GM18498 (cell line): ENCODE results near the gene RANBP17.
"Not testable (repeated sequence)": the region's sequence is repeated elsewhere in the genome, so short reads cannot be mapped to it uniquely, and the experiment has no call there.

Source experiments
- ATAC-seq: cut with Tn5 transposase; IDR thresholded peaks from one replicate; pipeline ENCODE4 v1.9.1; 2021; ENCODE audit warnings: mild to moderate bottlenecking, moderate library complexity; ENCODE audit not compliant: unreplicated experiment

Gene RANBP17

DNA sequence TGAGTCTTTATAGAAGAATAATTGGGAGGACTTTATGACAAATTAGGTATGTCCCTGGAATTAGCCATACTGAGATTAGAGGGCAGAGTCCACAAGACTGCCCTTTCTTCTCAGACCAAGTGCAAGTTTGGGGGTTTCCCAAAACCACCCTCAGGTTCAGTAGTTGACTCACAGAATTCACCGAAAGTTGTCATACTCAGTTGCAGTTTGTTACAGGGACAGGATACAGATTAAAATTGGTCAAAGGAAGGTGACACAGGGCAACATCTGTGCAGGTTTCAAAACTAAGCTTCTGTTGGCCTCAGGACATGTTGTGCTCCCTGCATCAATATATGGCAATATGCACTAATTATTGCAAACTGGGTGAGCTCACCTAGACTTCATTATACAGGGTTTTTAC lies 3.8 kb downstream of the RANBP17 start:
- ATAC-seq = peak; percentile 50

DNA sequence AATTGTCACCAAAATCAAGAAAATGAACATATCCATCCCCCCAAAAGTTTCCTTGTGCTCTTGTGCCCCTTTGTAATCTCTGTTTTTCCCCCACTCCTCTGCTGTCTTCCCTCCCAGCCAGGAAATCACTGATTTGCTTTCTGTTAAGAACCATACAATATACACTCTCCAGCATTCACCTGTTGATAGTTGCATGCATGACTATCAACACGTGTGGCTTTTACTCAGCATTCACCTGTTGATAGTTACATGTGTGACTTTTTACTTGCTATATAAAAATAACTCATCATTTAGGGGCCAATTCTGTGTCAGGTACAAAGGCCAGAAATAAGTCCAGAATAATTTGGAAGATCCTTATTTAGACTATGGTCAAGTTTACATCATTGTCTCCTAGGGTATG lies 6.0 kb downstream of the RANBP17 start:
- no peak for ATAC-seq

DNA sequence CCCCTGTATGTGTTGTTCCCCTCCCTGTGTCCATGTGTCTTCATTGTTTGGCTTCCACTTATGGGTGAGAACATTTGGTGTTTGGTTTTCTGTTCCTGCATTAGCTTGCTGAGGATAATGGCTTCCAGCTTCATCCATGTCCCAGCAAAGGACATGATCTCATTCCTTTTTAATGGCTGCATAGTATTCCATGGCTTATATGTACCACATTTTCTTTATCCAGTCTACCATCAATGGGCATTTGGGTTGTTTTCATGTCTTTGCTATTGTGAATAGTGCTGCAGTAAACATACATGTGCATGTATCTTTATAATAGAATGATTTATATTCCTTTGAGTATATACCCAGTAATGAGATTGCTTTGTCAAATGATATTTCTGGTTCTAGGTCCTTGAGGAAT lies 8.6 kb downstream of the RANBP17 start:
- not testable (repeated sequence) for ATAC-seq

DNA sequence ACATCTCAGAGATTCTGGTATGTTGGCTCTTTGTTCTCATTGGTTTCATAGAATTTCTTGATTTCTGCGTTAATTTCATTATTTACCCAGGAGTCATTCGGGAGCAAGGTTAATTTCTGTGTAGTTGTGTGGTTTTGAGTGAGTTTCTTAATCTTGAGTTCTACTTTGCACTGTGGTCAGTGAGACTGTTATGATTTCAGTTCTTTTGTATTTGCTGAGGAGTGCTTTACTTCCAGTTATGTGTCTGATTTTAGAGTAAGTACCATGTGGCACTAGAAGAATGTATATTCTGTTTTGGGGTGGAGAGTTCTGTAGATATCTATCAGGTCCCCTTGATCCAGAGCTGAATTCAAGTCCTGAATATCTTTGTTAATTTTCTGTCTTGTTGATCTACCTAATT lies 12.2 kb downstream of the RANBP17 start:
- no peak for ATAC-seq

DNA sequence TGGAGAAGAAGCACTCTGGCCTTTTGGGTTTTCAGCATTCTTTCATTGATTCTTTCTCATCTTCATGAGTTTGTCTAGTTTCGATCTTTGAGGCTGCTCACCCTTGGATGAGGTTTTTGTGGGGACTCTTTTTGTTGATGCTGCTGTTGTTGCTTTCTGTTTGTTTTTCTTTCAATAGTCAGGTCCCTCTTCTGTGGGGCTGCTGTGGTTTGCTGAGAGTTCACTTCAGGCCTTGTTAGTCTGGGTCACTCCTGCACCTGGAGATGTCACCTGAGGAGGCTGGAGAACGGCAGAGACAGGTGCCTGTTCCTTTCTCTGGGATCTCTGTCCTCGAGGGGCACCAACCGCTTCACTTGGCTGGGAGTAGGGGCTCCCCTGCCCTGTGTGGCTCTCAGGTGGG lies 14.0 kb downstream of the RANBP17 start:
- ATAC-seq = no peak

DNA sequence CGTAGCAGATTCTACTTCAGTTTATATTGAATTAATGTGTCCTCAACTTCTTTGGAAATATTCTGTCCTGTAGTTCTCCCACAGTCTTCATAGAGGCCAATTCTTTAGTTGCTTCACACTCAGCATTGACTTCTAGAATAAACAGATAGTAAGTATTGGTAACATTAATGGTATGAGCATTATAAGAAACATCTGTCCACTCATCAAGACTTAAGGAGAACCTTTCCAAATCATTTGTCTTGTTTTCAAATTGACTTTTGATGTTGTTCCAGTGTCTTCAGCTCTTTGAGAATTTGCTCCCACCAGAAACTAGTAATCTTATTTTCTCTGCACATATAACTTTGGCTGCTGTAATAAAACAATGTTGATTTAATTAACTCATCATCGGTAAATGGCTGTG lies 18.3 kb downstream of the RANBP17 start:
- ATAC-seq = no peak

DNA sequence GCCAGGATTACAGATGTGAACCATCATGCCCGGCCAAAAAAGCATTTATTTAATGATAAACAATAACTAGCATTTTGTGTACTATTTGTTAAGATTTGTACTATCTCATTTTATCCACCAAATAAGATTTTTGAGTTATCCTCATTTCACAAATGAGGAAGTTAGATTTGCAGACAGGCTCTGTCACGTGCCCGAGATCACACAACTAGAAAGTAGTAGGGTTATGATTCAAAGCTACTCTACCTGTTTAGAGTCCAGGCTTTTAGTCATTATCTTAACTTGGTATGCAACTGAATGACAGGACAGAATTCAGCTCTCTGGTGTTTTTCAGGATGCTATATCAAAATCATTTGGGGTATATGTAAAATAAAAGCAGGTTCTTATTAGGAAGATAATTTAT lies 20.5 kb downstream of the RANBP17 start:
- ATAC-seq = no peak

DNA sequence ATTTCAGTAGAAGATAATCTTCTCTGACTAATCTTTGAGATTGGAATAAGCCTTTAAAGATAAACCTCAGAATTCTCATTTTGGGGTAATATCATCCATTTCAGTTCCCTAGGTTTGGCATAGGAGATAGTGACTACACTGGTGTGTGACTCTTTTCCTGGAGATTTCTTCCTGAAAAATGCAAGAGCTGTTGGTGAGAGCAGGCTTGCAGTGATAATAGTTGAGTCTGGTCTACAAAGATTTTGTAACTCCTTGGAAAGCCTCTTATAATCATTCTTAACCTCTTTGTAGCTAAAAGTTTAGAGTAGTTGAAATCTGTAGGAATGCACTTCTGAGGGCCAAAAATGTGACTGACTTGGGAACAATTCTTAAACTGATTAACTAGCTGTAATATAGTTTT lies 23.4 kb downstream of the RANBP17 start:
- no peak for ATAC-seq

DNA sequence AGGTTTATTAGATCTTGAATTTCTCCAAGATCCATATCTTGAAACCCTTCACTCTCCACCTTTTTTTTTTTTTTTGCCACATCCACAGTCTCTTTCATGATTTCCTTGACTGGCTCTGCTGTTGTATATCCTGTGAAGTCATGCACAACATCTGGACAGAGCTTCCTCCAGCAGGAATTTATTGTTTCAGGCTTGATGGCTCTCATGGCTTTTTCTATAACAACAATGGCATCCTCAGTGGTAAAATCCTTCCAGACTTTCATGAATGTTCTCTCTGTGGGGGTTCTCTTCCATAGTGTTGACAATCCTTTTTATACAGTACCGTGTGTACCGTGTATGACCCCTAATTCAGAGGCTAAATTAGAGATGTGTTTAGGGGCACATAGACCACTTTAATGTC lies 24.0 kb downstream of the RANBP17 start:
- ATAC-seq = no peak

DNA sequence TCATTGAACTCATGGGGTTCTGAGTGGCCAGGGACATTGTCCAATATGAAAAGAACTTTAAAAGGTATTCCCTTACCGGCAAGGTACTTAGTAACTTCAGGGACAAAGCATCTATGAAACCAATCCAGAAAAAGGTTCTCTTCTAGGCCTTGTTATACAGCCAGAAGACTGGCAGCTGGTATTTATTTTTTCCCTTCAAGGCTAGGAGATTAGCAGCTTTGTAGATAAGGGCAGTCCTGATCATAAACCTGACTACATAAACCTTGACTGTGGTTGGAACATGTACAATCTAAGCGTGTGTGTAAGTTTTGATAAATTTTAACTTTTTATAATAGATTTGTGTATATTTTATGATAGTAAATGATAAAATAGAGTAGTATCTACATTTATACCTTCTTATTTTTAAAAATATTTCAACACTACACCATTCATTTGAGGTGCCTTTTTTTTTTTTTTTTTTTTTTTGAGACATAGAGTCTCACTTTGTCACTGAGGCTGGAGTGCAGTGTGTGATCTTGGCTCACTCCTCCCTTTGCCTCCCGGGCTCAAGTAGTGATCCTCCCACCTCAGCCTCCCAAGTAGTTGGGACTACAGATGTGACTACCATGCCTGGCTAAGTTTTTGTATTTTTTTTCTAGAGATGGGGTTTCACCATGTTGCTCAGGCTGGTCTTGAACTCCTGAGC lies 24.5 kb downstream of the RANBP17 start:
- ATAC-seq = no peak

DNA sequence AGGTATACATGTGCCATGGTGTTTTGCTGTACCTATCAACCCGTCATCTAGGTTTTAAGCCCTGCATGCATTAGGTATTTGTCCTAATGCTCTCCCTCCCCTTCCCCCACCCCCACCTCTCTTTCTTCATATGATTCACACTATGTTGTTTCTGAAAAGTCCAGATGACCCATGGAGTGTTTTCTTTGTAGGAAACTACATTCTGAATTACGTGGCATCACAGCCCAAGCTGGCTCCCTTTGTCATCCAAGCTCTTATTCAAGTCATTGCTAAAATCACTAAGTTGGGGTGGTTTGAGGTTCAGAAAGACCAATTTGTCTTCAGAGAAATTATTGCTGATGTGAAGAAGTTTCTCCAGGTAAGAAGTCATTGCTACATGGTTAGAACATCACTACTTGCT lies 30.4 kb downstream of the RANBP17 start:
- no peak for ATAC-seq

DNA sequence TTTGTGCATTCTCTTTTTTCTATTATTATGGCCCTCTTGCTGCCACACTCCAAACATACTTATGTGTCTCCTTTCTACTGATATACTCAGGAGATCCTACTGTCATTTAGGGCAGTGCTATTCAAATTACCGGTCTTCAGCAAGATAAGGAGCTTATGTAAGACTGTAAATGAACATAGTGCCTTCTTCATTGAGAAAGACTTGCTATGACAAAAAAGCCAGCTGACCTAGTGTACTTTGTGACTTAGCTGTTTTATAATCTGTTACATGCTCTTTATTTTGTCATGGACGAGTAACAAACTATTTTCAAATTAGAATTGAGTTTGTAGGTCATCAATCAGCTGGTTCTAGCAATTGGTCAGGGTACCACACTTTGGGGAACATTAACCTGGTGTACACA lies 32.8 kb downstream of the RANBP17 start:
- no peak for ATAC-seq

DNA sequence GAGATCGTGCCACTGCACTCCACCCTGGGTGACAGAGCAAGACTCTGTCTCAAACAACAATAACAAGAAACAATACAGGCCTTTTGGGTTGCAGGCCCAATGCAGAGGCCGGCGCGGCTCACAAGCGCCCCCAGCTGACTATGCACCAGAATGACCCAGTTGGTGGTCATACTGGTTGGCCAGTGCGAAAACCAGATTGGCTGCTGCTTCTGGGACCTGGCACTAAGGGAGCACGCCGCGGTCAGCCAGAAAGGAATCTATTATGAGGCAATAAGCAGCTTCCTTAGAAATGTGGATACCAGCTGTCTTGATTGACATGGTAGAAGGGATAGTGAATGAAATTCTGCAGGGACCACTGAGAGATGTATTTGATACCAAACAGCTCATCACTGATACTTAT lies 35.0 kb downstream of the RANBP17 start:
- ATAC-seq = no peak

DNA sequence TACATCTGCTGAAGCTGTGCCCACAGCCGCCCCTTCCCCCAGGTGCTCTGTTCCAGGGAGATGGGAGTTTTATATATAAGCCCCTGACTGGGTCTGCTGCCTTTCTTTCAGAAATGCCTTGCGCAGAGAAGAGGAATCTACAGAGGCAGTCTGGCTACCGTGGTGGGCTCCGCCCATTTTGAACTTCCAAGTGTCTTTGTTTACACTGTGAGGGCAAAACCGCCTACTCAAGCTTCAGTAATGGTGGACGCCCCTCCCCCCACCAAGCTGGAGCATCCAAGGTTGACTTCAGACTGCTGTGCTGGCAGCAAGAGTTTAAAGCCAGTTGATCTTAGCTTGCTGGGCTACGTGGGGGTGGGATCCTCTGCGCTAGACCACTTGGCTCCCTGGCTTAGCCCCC lies 41.3 kb downstream of the RANBP17 start:
- ATAC-seq = no peak

DNA sequence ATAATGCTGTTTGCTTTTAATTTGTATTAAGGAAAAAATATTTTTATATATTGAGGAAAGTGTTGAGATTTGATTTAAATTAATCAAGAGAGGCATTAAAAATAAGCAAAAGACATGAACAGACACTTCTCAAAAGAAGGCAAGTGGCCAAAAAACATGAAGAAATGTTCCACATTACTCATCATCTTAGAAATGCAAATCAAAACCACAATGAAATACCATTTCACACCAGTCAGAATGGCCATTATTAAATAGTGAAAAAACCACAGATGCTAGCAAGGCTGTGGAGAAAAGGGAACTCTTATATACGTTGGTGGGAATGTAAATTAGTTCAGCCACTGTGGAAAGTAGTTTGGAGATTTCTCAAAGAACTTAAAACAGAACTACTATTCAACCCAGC lies 45.9 kb downstream of the RANBP17 start:
- no peak for ATAC-seq

DNA sequence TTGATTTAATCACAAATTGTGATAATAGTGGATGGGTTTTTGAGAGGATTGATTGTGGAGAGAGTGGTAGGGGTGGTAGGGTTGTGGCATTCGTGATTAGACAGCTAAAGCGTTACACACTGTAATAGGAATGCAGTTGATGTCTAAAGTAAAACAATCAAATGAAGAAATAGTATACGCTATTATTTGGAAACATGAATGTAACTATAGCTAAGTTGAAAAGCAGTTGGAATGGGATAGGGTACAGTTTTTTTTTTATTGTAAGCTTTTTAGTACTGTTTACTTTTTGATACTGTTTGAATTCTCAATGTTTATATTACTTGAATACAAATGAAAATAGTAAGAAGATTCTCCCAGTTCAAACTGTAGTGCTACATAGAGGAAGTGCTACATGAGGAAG lies 51.8 kb downstream of the RANBP17 start:
- no peak for ATAC-seq

DNA sequence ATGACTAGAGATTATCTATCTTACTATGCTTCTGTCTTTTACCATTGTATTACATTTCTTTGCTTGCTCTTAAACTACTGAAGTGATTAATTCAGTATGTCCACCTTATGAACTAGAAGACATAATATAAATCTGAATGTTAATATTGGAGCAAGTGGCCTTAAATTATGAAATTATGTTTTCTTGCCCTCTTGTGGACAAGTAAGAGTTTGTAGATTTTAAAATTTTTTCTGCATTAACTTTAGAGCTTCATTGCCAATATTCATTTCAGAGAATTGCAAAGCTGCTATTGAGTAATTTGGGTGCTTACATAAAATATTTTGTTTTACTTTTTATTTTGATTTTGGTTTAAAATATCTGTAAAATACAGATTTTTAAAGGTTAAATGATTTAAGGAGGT lies 55.3 kb downstream of the RANBP17 start:
- no peak for ATAC-seq

DNA sequence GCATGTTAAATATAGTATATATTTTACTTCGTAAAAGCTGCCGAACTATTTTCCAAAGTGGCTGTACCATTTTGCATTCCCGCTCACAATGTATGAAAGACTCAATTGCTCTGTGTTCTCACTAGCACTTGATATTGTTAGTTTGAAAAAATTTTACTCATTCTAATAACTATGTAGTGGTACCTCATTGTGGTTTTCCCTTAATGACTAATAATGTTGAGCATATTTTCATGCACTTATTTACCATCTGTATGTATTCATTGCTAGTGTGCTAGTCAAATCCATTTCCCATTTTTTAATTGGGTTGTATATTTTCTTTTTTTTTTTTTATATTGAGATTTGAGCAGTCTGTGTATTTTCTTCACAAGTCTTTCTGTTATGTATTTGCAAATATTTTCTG lies 58.4 kb downstream of the RANBP17 start:
- ATAC-seq = no peak

DNA sequence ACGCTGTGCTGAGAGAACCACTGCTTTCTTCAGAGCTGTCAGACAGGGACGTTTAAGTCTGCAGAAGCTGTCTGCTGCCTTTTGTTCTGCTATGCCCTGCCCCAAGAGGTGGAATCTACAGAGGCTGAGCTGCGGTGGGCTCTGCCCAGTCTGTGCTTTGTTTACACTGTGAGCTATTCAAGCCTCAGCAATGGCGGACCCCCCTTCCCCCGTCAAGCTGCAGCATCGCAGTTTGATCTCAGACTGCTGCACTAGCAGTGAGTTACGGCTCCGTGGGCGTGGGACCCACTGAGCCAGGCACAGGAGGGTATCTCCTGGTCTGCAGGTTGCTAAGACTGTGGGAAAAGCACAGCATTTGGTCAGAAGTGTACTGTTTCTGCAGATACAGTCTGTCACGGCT lies 60.5 kb downstream of the RANBP17 start:
- not testable (repeated sequence) for ATAC-seq

DNA sequence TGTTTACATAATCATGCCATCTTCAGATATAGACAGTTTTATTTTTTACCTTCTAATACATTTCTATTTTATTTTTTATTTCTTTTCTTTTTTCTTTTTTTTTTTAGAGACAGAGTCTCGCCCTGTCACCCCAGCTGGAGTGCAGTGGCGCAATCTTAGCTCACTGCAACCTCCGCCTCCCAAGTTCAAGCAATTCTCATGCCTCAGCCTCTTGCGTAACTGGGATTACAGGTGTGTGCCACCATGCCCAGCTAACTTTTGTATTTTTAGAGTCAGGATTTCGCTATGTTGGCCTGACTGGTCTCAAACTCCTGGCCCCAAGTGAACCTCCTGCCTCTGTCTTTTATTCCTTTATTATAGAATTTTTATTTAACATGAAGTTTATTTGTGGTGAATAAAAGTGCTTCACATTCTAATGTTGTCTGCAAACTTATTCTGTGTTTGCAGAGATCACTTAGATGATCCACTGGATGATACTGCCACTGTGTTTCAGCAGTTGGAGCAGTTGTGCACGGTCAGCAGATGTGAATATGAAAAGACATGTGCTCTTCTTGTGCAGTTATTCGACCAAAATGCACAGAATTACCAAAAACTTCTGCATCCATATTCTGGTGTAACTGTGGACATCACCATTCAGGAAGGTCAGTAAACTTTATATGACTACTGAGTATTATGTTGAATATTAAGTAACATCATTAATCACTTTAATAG lies 62.2 kb downstream of the RANBP17 start:
- ATAC-seq = no peak

DNA sequence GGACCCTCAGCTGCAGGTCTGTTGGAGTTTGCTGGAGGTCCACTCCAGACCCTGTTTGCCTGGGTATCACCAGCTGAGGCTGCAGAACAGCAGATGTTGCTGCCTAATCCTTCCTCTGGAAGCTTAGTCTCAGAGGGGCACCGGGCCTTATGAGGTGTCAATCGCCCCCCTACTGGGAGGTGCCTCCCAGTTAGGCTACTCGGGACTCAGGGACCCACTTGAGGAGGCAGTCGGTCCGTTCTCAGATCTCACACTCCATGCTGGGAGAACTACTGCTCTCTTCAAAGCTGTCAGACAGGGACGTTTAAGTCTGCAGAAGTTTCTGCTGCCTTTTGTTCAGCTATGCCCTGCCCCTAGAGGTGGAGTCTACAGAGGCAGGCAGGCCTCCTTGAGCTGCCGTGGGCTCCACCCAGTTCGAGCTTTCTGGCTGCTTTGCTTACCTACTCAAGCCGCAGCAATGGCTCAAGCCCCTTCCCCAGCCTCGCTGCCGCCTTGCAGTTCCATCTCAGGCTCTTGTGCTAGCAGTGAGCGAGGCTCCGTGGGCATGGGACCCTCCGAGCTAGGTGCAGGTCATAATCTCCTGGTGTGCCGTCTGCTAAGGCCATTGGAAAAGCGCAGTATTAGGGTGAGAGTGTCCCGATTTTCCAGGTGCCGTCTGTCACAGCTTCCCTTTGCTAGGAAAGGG lies 73.9 kb downstream of the RANBP17 start:
- not testable (repeated sequence) for ATAC-seq

DNA sequence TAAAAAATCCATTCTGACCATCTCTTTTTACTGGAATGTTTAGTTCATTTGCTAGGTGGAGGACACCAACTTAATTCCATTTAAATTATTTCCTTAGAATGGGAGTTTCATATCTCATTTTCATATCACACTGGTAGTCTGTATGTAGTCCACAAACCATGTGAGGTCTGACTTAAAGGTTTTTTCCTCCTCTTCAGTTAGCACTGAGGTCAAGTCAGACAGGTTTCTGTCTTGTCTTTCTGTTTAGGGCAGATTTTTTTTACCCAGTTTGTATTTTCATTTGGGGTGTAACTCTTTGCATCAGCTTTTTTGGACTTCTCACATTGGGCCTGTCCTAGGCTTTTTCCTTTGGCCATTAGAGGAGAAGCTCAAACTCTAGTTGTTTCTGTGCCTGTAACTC lies 75.3 kb downstream of the RANBP17 start:
- no peak for ATAC-seq
